ENCODE results near the gene PDE11A.

PDE11A gene

DNA sequence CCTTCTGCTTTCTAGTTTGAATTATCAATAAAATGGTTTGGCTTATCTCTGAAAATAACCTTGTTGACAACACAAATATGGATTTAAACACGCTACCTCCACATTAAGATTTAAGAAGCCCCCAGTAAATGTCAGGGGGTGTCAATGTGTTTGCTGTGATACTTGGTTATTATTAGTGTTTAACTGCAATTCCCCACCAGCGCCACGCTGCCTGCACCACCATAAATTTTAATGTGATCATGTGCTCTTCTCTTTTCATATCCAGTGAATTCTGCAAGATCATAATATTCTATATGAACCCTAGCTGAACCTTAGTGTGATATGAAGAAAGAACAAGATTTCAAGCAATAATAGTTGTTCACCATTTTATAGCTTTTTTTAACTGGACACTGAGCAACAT lies 349.3 kb downstream of the PDE11A start:
- no peak for DNase-seq (ENCODE audit: low read depth)

DNA sequence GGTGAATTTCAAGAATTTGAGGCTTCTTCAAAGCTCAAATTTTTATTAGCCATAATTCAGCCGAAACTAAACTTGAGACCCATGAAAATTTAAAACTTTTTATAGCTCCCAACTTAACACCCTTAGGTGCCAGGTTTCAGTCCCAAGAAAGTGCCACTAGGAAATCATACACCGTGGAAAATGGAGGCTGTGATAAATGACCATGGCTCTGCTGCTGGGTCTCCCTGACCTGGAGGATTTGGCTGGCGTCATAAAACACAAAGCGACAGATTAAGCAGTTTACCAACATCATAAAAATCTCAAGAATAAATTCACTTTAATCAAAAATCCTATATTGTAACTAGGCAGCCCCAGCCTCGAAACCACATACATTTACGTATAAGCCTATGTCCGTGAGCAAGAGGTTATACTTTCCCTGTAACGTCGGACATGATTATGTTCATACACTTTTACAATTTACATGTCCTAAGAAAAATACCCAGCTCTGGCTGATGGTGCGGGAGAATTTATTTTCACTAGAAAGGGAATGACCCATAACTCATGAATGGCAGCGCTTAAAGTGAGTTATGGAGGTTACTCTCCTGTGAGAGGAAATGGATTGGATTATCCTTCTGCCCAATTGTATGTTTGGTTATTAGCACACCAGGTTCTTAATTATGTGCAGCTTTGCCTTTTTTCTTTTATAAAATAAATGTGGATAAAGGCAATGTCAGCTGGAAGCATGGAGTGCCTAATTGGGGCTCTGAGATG lies 350.6 kb downstream of the PDE11A start:
- DNase-seq (ENCODE audit: low read depth), result no peak

- no peak for DNase-seq (ENCODE audit: low read depth)
These were observed 351.5 kb downstream of the PDE11A start for GRCh38 chr2:177721087-177721486.

DNA sequence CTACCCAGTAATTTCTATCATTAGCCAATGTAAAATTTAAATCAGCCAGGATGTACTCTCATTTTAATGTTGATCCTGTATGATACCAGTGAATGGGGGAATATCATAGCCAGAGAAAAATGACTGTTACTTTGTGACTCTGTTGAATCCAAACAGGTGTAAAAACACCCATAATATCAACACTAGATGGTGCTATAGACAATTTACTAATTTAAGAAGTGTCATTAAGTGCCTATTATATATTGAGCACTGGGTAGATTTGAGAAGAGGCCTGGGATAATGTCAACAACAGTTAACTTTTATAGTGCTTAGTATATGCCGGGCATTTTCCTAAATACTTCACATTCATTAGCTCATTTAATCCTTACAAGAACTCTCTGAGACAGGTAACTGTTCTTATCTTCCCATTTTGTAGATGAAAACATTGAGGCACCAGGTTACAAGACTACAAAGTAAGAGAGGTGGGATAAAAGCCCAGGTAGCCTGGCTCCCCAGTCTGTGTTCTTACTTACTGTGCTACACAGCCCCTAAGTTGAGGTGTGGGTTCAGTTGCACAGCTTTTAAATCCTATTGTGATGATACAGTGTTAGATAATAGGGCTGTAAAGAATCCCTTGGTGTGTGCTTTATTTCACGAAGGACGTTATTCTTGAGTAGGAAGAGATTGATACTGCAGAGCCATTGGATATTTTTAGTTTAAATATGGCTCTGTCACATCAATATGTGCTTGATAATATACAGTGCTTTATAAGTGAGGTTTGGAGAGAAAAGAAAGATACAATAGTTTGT lies 354.6 kb downstream of the PDE11A start:
- DNase-seq (ENCODE audit: low read depth), result no peak

DNA sequence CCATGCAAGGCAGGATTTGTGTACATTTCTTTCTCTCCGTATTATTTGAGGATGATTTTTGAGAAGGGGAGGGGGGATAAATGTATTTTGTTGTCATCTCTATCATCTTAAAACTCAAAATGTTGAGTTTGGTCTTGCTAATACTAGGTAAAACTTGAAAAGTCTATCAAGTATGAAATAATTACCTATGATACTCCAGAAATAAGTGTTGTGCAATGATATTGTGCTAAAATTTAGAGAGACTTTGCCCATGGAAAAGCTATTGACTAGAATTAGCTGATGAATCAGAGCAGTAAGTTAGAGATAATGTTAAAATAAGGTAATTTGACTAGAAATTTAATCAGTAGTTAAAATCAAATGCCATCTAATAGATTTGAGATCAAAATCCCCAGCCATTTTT lies 356.1 kb downstream of the PDE11A start:
- DNase-seq (ENCODE audit: low read depth), result no peak

DNA sequence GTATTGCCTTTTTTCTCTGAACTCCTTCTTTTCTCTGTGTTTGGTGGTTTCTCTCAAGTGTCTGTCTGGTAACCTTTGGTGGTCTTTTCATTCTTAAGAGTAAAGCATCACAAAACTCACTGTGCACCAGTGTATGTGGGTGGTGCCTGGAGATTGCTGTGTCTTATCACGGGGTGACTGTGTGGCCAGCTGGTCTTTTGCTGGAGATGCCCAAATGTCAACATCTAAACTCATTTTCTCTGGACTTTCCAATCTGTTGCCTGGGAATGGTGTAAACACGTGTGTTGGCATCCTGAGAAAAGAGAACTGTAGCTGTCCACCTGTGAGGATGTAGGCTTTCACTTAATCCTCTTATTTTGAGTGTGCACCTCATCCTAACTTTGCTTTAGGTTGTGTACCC lies 356.8 kb downstream of the PDE11A start:
- DNase-seq (ENCODE audit: low read depth), result no peak

DNA sequence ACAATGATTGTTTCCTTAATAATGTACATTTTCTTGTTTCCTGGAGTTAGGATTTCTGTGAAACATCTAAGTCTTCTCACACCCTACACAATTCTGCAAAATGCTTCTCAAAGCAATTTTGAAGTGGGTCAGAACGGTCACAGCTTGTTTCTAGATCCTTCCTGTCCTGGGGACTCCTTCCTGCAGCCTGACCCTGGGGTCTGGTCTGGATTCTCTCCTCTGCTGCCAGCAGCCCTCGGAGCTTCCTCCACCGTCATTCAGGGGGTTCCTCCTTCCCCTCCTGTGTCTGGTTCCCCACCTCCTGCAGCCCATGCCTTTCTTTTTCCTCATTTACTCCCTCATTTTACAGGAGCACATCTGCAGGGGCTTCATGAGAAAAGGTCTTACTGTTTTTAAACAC lies 357.9 kb downstream of the PDE11A start:
- DNase-seq (ENCODE audit: low read depth), result no peak

DNA sequence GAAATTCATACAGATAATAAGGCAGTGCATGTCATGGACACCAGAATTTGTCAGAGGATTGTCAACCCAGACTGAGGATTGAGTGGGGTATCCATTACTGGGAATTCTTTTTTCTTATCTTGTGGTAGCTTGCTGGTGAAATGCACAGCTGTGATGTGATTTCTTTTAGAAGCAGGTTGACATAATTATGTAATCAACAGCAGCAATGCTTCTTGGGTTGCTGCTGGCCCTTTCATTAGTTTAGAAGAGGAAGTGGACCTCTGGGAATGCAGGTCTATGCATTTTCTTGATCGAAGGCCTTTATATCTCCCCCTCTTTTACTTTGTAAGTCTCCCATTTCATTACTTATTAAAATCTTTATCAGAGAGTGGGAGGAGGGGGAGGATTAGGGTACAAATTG lies 360.1 kb downstream of the PDE11A start:
- DNase-seq (ENCODE audit: low read depth), result no peak

- DNase-seq (ENCODE audit: low read depth), result no peak
These were observed 360.9 kb downstream of the PDE11A start for GRCh38 chr2:177711483-177712265.

DNA sequence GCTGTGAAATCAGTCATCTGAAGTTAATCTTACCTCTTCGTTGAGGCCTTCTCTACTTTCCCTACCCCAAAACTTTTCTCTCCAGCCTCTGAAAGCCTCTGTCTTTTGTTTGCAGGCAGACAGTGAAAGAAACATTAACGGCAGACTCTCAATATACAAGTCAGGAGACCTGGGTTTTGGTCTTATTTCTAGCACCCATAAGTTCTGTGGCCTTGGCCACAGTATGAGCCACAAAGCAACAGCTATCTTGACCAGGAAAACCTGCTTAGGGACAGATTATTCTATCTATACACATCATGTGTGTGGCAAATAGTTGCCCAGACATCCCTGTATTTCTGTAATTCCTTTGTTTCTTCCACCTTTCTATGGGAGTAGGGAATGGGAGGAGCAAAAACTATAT lies 361.7 kb downstream of the PDE11A start:
- no peak for DNase-seq (ENCODE audit: low read depth)

GRCh38 chr2:177709986-177710401 lies 362.6 kb downstream of the PDE11A start:
- no peak for DNase-seq (ENCODE audit: low read depth)

DNA sequence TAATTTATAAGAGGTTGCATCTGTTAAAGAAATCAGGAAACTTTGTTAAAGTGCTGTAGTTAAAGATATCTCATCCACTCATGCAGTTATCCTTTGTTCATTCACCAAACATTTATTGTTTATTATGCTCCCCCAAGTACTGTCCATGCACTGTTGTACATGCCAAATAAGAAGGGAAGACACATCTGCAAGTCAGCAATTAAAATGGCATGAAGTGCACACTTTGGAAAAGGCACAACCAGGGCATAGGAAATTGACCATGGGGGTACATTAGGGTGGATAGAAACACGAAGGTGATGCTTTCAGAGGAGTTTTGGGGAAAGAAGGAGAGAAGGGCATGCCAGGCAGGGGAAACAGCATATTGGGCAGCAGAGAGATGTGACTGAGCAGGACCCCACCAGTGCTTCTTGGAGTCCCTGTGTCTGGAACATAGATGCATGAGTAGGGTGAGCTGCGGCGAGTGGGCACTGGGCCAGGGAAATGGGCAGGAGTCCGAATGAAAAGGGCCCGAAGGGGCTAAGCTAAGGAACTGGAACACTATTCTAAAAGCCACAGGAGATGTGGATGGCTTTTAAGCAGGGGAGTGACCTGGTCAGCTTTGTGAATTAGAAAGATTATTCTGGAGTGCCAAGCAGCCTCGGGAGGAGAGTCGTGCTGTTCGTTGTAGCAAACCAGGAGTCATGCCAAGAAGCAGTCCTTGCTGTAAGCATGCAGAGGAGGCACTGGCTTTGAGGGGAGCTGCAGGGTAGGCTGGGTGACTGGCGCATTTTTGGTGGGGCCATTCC lies 363.7 kb downstream of the PDE11A start:
- DNase-seq (ENCODE audit: low read depth), result no peak

DNA sequence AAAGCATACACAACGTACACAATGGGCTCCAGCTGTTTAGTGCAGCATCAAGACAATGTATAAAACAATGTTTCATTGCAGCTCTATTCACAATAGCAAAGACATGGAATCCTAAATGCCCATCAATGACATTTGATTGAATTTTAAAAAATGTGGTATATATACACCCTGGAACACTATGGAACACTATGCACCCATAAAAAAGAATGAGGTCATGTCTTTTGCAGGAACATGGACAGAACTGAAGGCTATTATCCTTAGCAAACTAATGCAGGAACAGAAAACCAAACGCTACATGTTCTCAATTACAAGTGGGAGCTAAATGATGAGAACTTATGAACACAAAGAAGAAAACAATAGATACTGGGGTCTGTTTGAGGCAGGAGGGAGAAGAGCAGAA lies 364.5 kb downstream of the PDE11A start:
- DNase-seq (ENCODE audit: low read depth), result no peak

DNA sequence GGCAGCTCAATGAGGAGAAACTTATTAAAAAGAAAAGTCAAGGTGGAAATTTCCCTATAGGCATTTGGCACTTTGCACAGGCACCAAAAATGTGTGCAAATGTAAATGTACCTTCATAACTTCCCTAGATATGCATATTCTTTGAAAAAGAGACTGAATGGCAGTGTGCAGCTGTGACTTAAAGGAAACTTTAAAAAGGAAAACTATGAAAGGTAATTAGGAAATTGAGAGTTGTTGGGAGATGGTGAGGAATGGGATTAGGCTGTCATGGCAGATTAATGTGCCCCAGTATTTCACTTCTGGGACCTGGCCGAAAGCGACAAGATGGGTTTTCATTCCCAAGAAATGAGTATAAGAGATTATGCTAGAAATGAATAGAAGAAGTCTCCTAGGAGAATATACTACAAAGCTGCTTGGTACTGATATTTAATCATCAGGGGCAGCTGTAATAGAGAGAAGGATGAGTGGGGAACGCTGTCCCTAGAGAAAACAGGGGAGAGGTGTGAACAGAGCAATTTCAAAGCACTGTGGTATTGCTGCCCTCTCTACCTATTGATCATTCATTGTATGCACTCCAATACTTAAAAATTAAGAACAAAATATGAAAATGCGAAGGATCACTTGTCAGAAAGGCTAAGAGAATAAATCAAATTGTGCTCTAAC lies 366.9 kb downstream of the PDE11A start:
- no peak for DNase-seq (ENCODE audit: low read depth)

DNA sequence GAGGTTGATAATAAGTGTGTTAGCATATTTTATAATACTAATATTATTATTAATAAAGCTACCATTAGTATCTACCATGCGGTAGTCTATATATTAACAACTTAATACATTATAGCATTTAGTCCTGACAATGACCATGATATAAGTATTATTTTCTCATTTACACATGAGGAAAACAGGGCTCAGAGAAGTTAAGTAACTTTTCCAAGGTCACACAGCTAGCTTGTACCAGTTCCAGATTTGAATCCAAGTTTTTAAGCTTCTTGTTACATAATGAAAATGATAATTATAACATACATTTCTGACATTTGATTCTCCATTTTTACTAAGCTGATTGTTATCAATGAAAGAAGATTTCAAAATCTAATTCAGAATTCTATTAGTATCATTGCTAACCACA lies 369.4 kb downstream of the PDE11A start:
- DNase-seq (ENCODE audit: low read depth), result no peak

DNA sequence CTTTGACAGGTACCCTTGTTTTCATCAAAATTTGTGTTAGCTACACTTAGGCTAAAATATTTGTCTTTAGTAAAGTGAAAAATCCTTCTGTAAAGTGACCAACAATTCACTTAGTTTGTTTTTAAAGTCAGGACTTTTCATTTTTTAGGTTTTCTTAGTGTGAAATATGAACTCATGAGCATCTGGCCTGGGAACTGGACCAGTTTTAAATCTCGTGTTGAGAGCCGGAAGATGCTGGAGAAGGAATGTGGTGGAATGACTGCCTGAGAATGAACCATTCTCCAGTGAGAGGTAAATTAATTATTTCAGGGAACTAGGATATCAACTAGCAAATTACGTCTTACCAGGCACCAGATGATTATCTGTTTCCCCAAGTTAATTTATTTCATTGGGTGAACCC lies 374.3 kb downstream of the PDE11A start:
- DNase-seq (ENCODE audit: low read depth), result no peak

DNA sequence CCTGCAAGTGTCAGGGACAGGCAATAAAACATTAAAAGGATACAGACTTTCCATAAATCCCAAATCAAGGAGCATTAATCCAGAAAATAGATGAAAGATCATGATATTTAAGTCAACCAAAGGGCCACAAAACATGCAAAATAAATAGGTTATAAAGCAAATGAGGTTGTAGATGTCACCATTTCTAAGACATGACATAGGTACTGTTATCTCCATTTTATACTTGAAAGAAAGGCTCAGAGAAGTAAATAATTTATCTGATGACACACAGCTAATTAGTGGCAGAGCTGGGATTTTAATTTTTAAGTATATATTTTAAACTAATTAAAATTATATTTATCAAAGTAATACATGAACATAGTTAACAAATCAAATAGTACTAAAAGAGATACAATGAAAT lies 378.2 kb downstream of the PDE11A start:
- no peak for DNase-seq (ENCODE audit: low read depth)

- no peak for DNase-seq (ENCODE audit: low read depth)
These were observed 378.8 kb downstream of the PDE11A start for GRCh38 chr2:177693658-177694339.

DNA sequence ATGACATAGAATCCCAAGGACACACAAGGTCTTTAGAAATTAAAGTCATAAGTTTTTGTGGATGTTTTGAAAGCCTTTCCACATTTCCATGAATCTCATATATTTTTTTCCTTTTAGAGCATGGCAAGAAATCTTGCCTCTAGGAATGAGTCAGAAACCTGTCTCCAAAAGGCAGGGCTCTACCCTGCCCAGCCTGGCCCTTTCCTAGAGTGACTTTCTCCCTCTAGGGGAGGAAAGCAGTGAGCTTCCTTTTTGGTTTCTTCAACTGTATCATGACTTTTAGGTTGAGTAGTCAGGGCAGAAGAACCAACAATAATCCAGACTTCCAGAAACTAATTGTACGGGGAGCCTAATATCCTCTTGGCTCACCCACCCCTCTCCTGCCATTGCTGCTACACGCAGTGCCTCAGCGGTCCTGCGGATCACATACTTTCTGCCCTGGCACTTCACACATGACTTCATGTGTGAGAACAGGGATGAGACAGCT lies 379.8 kb downstream of the PDE11A start:
- no peak for DNase-seq (ENCODE audit: low read depth)

GRCh38 chr2:177692042-177692782 lies 380.4 kb downstream of the PDE11A start:
- DNase-seq (ENCODE audit: low read depth), result no peak

Measured in stimulated activated CD4-positive, alpha-beta T cell treated with anti-CD3 and anti-CD28 coated beads, Interleukin-2, amount 100 ng/mL, for 4 hours (primary cell).